ENCODE results near the gene ANK2.

DNA sequence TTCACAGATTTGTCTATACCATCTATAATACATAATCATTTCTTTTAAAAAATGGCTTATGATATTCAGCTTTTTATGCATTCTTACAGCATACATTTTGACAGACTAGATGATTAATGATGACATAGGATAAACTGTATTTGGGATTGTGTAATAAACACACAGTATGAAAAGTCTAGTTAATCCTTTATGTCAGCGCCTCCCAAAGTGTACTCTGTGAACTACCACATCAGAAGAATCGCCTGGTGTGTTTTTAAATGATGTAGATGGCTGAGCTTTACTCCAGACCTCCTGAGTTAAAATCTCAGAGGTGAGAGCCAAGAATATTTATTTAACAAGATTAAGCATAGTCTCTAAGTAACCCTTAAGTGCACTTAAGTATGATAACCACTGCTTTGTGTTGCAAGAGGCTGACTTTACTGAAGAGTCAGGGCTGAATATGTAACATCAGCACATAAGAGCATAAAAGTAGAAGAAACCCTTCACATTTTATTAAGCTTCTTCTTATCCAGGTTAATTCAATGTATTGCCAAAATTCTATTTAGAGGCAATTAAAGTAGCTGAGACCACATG, 104.2 kb downstream of the ANK2 start:
- TF ChIP-seq, protein P1, sequence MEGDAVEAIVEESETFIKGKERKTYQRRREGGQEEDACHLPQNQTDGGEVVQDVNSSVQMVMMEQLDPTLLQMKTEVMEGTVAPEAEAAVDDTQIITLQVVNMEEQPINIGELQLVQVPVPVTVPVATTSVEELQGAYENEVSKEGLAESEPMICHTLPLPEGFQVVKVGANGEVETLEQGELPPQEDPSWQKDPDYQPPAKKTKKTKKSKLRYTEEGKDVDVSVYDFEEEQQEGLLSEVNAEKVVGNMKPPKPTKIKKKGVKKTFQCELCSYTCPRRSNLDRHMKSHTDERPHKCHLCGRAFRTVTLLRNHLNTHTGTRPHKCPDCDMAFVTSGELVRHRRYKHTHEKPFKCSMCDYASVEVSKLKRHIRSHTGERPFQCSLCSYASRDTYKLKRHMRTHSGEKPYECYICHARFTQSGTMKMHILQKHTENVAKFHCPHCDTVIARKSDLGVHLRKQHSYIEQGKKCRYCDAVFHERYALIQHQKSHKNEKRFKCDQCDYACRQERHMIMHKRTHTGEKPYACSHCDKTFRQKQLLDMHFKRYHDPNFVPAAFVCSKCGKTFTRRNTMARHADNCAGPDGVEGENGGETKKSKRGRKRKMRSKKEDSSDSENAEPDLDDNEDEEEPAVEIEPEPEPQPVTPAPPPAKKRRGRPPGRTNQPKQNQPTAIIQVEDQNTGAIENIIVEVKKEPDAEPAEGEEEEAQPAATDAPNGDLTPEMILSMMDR (IDR thresholded peaks at IDR 0.05), result no peak; the same call in 1 of the 2 replicates
- TF ChIP-seq POLR2AphosphoS5 (IDR thresholded peaks at IDR 0.05; ENCODE audit: low read depth, low read length) (no peak), SIN3A (IDR thresholded peaks at IDR 0.05; ENCODE audit: borderline replicate concordance, insufficient read depth, low read depth, low read length) (no peak), TCF7L2 (IDR thresholded peaks at IDR 0.05; ENCODE audit: low read depth, low read length) (no peak)
- TF ChIP-seq, protein P2, sequence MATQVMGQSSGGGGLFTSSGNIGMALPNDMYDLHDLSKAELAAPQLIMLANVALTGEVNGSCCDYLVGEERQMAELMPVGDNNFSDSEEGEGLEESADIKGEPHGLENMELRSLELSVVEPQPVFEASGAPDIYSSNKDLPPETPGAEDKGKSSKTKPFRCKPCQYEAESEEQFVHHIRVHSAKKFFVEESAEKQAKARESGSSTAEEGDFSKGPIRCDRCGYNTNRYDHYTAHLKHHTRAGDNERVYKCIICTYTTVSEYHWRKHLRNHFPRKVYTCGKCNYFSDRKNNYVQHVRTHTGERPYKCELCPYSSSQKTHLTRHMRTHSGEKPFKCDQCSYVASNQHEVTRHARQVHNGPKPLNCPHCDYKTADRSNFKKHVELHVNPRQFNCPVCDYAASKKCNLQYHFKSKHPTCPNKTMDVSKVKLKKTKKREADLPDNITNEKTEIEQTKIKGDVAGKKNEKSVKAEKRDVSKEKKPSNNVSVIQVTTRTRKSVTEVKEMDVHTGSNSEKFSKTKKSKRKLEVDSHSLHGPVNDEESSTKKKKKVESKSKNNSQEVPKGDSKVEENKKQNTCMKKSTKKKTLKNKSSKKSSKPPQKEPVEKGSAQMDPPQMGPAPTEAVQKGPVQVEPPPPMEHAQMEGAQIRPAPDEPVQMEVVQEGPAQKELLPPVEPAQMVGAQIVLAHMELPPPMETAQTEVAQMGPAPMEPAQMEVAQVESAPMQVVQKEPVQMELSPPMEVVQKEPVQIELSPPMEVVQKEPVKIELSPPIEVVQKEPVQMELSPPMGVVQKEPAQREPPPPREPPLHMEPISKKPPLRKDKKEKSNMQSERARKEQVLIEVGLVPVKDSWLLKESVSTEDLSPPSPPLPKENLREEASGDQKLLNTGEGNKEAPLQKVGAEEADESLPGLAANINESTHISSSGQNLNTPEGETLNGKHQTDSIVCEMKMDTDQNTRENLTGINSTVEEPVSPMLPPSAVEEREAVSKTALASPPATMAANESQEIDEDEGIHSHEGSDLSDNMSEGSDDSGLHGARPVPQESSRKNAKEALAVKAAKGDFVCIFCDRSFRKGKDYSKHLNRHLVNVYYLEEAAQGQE (IDR thresholded peaks at IDR 0.05; ENCODE audit: insufficient read depth in 1 of 2, low read depth in 2 of 2, low read length in 1 of 2), result no peak

Measured in Panc1 (cell line).